AG09319 (cell line): ENCODE data around the gene USP10.

Experiments
- DNase-seq: peaks from one replicate; pipeline ENCODE4 v3.0.0-alpha.2; 2010; ENCODE audit warnings: low read depth; ENCODE audit errors: extremely low read depth
- CTCF ChIP-seq: IDR thresholded peaks from 2 replicates; pipeline ENCODE4 v1.5.1; 2011; ENCODE audit warnings: low read depth, mild to moderate bottlenecking, inconsistent platforms, low read length, moderate library complexity

Gene USP10

DNA sequence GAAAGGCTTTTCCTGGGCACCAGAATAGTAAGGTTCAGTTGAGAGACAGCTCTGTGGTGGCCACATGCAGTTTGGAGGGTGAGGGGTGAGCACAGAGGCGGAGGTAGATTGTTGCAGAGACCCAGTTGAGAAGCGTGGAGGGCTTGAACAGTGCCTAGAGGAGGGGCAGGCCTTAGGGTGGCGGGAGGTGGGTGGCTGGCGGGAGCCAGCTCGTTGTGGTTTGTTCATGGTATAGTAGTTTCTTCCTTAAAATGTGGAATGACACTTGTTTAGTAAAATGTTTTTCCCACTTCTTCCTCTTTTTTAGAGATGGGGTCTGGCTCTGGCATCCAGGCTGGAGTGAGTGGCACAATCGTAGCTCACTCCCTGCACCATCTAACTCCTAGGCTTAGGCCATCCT lies 14.2 kb downstream of the USP10 start:
- TF ChIP-seq CTCF = no peak
- no peak for DNase-seq

DNA sequence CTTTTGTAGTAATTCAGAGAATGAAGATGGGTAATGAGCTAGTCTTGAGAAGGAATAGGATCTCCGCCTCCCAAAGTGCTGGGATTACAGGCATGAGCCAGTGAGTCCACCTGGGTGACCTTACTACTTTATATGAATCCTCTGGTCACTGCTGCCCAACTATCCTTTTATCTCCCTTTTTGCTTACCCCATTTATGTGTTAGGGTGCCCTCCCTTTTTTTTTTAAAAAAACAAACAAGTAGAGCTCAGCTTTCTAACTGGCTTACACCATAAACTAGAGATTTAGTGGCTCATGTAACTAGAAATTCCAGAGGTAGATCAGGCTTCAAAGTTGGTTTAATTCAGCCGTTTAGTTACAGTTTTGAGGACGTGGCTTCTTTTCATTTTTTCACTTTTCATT lies 15.6 kb downstream of the USP10 start:
- DNase-seq = no peak
- TF ChIP-seq CTCF = no peak

GRCh38 chr16:84715854-84716253 lies 16.1 kb downstream of the USP10 start:
- DNase-seq = no peak
- no peak for TF ChIP-seq CTCF

GRCh38 chr16:84716740-84717139 lies 16.9 kb downstream of the USP10 start:
- no peak for DNase-seq
- TF ChIP-seq CTCF = no peak

- TF ChIP-seq CTCF = no peak
- DNase-seq = no peak
Observed at GRCh38 chr16:84717484-84717883, 17.7 kb downstream of the USP10 start.

GRCh38 chr16:84720177-84720579 lies 20.4 kb downstream of the USP10 start:
- DNase-seq = peak; percentile 59
- TF ChIP-seq CTCF = no peak

DNA sequence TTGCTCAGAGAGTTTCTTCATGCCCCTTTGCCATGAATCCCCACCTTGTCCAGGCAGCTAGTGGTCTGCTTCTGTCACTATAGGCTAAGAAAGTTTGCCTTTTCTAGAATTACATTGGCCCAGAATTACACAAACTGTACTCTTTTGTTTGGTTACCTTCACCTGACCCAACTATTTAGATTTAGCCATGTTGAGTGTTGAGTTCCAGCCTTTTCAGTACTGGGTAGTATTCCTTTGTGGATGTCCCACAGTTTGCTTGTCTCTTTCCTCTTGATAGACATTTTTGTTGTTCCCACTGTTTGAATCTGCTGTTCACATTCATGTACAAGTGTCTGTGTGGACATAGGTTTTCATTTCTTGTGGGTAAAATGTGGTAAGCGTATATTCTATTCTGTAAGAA lies 22.3 kb downstream of the USP10 start:
- DNase-seq = no peak

More for the DNA sequence above, 22.3 kb downstream of the USP10 start:
- no peak for TF ChIP-seq CTCF
